Ureter (tissue), 1 donor: ENCODE results near the gene ZEB1. TPM values are rescaled to one million over a fixed set of nuclear protein-coding genes. Genes with fewer than 3 reads are reported as not detected.
"Not testable (repeated sequence)": the region's sequence is repeated elsewhere in the genome, so short reads cannot be mapped to it uniquely, and the experiment has no call there.

Experiments used
- DNase-seq: peaks from one replicate; pipeline ENCODE4 v3.0.0-alpha.2; 2020; ENCODE audit warnings: low spot score
- total RNA-seq: library from RNA; stranded (reverse); gene quantifications from one replicate; pipeline ENCODE4 v1.2.4, GENCODE V29; 2023
- donor health status: DM: yes; HTN: yes; CAD: no.

The ZEB1 gene
- total RNA-seq, 1 donor from 2014 or later = 58.3 TPM

GRCh38 chr10:31318382-31318853, 598 bp upstream of the ZEB1 start:
- DNase-seq = peak; percentile 55

DNA sequence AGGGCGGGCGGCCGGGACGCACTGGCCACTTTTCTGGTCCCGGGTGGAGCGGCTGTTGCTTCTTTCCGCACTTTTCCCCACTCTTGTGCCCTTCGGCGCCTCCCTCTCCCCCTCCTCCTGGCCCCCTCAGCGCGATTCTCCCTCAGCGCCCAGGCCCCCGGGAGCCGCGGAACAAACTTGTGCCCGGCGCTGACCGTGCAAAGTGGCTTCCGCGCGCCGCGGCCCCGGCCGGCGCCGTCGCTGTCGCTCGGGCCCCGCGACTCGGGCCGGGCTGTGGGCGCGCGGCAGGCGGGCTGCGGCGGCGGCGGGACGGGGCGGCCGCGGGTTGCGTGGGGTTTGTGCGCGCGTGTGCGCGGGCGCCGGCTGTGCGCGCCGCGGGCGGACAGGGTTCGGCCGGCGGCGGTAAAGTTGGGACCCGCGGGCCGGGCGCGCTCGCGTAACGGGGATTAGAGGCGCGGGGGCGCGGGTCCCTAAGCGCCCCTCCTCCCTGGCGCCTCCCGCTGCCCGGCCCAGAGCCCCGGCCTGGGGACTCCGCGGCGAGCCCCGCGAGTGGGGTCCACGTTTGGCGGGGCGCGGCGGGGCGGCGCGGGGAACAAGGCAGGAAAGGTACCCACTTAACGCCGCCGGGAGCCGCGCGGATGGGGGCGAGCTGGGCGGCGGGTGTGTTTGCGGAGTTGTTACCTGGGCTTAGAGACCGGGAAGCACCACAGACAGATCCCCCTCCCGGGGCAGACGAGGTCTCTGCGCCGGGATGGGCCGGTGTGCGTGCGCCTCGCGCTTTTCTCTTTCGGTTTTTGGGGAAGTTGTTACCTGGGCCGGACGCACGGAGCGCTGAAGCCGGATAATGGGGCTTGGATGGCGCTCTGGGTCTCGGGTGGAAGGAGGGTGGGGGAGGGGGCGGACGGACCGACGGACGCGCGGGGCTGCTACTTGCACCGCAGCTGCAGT, 860 bp downstream of the ZEB1 start:
- peak; percentile 54 for DNase-seq

DNA sequence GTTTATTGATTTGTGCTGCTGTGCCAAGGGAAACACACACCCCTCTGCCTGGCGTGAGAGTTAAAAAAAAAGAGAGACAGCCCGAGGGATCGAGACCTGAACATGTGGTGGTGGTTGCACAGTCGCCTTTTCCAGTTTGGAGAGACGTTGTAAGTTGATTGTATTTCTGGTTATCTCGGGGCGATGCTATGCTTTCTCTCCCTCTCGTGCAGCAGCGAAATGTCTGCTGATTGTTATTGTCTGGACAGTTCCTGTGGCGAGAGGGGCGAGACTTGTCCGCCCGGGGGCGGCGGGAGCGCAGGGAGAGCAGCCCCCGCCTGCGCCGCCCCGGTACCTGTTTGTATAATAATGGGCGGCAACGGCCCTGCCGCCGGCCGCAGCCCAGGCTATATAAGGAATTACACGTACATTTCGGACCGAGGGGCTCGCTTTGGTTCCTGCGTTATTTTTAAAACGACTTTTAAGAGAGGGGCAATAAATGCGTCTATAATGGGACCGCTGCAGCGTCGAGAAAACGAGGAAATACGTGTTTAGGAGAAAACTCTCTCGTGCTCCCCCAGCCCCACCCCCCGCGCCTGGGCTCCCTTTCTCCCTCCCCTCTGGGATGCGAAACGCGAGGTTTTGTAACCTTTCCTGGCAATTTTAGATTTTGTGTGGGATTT, 1.7 kb downstream of the ZEB1 start:
- peak; percentile 47 for DNase-seq

DNA sequence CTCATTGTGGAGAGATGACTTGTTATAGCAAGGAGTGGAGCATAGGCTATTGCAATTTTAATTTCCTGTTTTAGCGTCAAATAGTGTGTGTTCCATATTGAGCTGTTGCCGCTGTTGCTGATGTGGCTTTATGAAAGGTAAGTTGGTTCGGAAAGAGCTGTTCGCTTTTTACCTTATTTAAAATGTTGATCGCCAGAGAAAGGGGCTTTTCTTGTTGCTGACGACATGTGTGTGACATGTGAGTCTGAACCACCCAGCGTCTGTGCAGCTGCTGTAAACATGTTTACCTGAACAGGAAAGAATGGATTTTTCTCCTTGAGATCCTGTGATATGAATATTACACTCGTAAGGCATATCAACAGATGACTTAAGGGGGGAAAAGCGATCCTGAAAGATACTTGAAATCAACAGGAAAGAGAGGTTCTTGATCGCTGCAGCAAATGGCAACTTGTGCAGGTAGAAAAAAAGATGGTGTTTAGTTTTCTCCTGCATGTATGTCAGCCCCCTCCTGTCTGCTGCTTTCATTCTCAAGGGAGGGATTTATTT, 2.5 kb downstream of the ZEB1 start:
- DNase-seq = no peak

DNA sequence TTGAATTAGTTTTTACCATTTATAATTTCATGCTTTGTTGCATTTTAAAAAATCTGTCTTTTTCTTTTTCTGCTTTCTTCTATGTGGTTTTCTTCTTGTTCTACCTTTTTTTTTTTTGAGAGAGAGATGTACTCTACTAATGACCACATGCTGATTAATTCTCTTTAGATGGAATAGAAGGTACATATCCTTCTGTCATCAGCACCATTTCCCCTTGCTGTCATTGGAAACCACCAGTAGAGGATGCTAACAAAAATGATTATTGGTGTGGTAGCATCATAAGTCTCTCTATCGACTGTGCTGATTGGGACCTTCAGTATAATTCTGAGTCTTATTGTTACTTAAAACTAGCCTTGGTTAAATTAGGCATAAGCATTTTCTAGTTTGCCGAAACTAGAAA, 3.6 kb downstream of the ZEB1 start:
- no peak for DNase-seq

- DNase-seq = no peak
Measured at GRCh38 chr10:31340343-31340742, 21.3 kb downstream of the ZEB1 start.

- DNase-seq = no peak
Measured at GRCh38 chr10:31341552-31341951, 22.5 kb downstream of the ZEB1 start.

DNA sequence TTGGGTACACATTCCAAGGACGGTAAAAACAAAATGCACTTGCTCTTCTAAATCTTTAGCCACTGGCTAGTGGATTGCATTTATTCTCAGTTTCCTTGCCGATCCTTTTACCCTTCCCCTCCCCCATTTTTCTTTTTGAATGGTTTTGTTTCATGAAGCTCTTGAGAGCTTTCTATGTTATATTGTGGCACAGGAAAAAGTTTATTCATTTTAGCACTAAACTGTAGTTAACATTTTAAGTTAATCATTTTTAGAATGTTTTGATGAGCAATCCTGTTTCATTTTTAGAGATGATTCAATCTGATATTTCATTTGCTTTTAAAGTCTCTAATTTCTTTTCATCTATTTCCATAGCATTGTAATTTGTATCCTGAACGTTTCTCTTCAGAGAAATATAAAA, 24.0 kb downstream of the ZEB1 start:
- no peak for DNase-seq

DNA sequence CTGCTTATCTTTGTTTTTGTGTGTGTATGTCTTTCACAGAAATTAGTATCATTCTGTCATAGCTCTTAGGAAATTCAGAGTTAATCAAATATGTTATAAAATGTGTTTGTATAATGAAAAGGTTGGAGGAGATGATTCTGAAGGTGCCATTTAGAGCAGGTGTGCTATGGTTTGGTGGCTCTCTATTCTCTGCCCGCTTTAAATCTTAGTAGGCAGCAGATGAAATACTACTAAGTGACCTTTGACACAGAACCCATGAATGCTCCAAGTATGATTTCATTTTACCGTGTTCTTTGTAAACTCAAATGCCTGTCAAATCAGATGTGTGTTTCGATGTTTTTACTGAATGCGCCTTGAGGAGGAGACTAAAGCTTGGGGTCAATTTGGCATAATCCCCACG, 24.5 kb downstream of the ZEB1 start:
- no peak for DNase-seq

DNA sequence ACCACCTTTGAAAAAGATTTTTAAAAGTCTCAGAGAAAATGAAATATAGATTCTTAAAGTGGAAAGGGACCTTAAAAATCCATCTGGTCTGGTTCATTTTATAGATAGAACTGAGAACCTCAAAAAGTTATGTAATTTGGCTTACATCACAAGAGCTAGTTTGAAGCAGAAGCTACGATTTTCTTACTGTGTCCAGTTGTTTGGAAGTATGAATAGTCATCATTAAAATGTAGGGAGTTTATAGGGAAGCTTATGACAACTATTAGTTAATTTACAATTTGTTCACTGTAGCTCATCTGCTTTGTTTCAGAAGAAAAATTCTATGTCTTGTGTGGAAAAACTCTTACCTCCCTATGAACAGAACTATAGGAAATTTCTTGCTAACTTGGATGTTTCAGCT, 26.9 kb downstream of the ZEB1 start:
- no peak for DNase-seq

GRCh38 chr10:31346953-31347352, 27.9 kb downstream of the ZEB1 start:
- DNase-seq = no peak

DNA sequence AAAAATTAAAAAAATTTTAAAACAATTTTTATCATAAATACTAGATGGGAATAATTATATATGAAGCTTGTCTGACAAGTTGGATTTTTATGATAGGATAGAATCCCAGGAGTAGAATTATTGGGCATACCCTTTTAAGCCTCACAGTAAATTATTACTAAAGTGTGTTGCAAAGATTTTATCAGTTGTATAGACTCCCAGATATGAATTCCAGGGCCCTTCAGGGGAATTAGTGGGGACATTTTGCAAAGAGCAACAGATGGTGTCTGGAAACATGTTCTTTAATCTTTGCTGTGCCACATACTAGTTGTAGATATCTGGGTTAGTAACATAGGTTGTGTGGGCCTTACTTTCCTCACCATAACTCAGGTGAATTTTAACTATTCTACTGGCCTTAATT, 28.7 kb downstream of the ZEB1 start:
- no peak for DNase-seq

- no peak for DNase-seq
Measured at GRCh38 chr10:31350891-31351290, 31.9 kb downstream of the ZEB1 start.

DNA sequence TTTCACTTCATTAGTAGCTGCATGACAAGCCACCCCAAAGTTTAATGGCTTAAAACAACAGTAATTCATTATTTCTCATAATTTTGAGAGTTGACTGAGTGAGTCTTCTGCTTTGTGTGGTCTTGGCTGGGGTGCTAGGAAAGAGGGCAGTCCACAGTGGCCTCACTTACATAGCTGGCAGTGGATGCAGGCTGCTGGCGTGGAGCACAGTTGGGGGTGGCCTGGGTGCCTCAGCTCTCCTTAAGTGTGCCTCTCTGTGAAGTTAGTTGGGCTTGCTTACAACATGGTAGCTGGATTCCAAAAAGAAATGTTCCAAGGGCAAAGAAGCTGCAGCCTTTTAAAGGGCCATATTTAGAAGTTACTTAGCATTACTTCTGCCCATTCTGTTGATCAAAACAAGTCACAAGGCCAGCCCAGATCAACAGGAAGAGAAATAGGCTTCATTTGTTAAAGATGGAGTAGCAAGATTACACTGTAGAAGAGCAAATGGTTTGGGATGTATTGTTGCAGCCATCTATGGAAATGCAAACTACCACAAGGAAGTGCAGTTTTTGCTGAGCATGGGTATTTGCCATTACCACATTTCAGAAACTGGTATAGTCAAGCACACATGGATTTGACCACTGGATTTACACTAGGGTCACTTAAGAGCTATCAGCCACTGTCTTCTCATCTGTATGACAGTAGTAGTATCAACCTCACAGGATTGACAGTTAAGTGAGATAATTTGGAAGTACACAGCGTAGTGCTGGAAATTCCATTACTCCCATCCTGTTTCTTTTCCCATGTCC, 33.6 kb downstream of the ZEB1 start:
- no peak for DNase-seq

- DNase-seq = no peak
Measured at GRCh38 chr10:31353574-31353973, 34.6 kb downstream of the ZEB1 start.

- no peak for DNase-seq
Measured at GRCh38 chr10:31358688-31359330, 39.8 kb downstream of the ZEB1 start.

GRCh38 chr10:31359979-31360378, 41.0 kb downstream of the ZEB1 start:
- DNase-seq = no peak

GRCh38 chr10:31361475-31361874, 42.5 kb downstream of the ZEB1 start:
- DNase-seq = not testable (repeated sequence)

- no peak for DNase-seq
Measured at GRCh38 chr10:31362023-31362641, 43.1 kb downstream of the ZEB1 start.

- DNase-seq = not testable (repeated sequence)
Measured at GRCh38 chr10:31363696-31364095, 44.7 kb downstream of the ZEB1 start.

GRCh38 chr10:31364238-31364637, 45.2 kb downstream of the ZEB1 start:
- DNase-seq = not testable (repeated sequence)
